K562 (cell line): ENCODE measurements around the gene DDX60. TPM values are rescaled to one million over a fixed set of nuclear protein-coding genes. Genes with fewer than 3 reads are reported as not detected.

Source experiments
- polyA plus RNA-seq, 8 experiments: library from polyadenylated mRNA; depleted of rRNA in 4 of 8; stranded (reverse) in 5 of 8; unstranded in 3 of 8; fragments of >200 nt; fragmentation: Nextera tagmentation in 2 of 8; fragmentation: Illumina TruSeq in 1 of 8; extraction: Ambion mirVana in 2 of 8; extraction: Trizol in 1 of 8; gene quantifications; 2 replicates each; pipeline versions ENCODE4 v1.2.1 to v1.2.3, GENCODE V29; 2011 to 2014; ENCODE audit warnings: inconsistent platforms in 1 of 8, missing spikeins in 1 of 8
- total RNA-seq, 7 experiments: library from RNA; depleted of rRNA in 6 of 7; stranded (reverse); fragments of >200 nt in 6 of 7; fragmentation: Illumina TruSeq in 2 of 7; extraction: Trizol in 2 of 7; gene quantifications; 2 replicates each; pipeline versions ENCODE4 v1.2.1 to v1.2.3, GENCODE V29; 2011 to 2021; ENCODE audit warnings: low replicate concordance in 1 of 7

The DDX60 gene
- total and polyA plus RNA-seq, 9 of the 15 experiments (the other 6 are each of a cell fraction or from before 2014, with no cell fraction given), result 0.06 to 0.25 (median 0.13) TPM

Other genes starting within 250 kb of the DDX60 start
- gene ANXA10, start 226.2 kb downstream of the DDX60 start, total RNA-seq (2014; rRNA removed), result not detected in 2 replicates
- gene ANXA10, start 226.2 kb downstream of the DDX60 start, total RNA-seq (2014; rRNA removed; fragmentation: Illumina TruSeq; extraction: Trizol), result not detected in 2 replicates
- not detected in 2 replicates for gene ANXA10, start 226.2 kb downstream of the DDX60 start, total RNA-seq (2015; rRNA removed; fragmentation: Illumina TruSeq; extraction: Trizol)
- gene ANXA10, start 226.2 kb downstream of the DDX60 start, total RNA-seq (2021), result not detected in 2 replicates
- not detected in 2 replicates for gene ANXA10, start 226.2 kb downstream of the DDX60 start, polyA plus RNA-seq (2011; rRNA removed)
- gene ANXA10, start 226.2 kb downstream of the DDX60 start, polyA plus RNA-seq (2014; fragmentation: Illumina TruSeq; extraction: Trizol), result not detected in 2 replicates
- not detected for gene ANXA10, start 226.2 kb downstream of the DDX60 start, polyA plus RNA-seq (2014; fragmentation: Nextera tagmentation; extraction: Ambion mirVana)
- gene ANXA10, start 226.2 kb downstream of the DDX60 start, polyA plus RNA-seq (2014; rRNA removed), result not detected in 2 replicates
- gene DDX60L, start 161.7 kb upstream of the DDX60 start, total RNA-seq (2014; rRNA removed), result 1.2 and 2.0 TPM in 2 replicates
- gene DDX60L, start 161.7 kb upstream of the DDX60 start, total RNA-seq (2014; rRNA removed; fragmentation: Illumina TruSeq; extraction: Trizol), result 2.9 and 3.9 TPM in 2 replicates
- gene DDX60L, start 161.7 kb upstream of the DDX60 start, total RNA-seq (2015; rRNA removed; fragmentation: Illumina TruSeq; extraction: Trizol), result 2.8 and 3.3 TPM in 2 replicates
- 2.3 and 2.6 TPM in 2 replicates for gene DDX60L, start 161.7 kb upstream of the DDX60 start, total RNA-seq (2021)
- gene DDX60L, start 161.7 kb upstream of the DDX60 start, polyA plus RNA-seq (2011; rRNA removed), result 0.24 and 0.40 TPM in 2 replicates
- gene DDX60L, start 161.7 kb upstream of the DDX60 start, polyA plus RNA-seq (2014; fragmentation: Illumina TruSeq; extraction: Trizol), result 2.9 and 3.0 TPM in 2 replicates
- gene DDX60L, start 161.7 kb upstream of the DDX60 start, polyA plus RNA-seq (2014; fragmentation: Nextera tagmentation; extraction: Ambion mirVana), result 1 to 10 TPM; 1.3 to 2.5 TPM
- gene DDX60L, start 161.7 kb upstream of the DDX60 start, polyA plus RNA-seq (2014; rRNA removed), result 1.8 and 3.0 TPM in 2 replicates
- gene PALLD, start 178.3 kb upstream of the DDX60 start, total RNA-seq (2014; rRNA removed), result 0.09 TPM in 1 of 2 replicates, not detected in the other
- not detected in 2 replicates for gene PALLD, start 178.3 kb upstream of the DDX60 start, total RNA-seq (2014; rRNA removed; fragmentation: Illumina TruSeq; extraction: Trizol)
- not detected in 2 replicates for gene PALLD, start 178.3 kb upstream of the DDX60 start, total RNA-seq (2015; rRNA removed; fragmentation: Illumina TruSeq; extraction: Trizol)
- 0.35 and 0.89 TPM in 2 replicates for gene PALLD, start 178.3 kb upstream of the DDX60 start, total RNA-seq (2021)
- 0.03 TPM in 1 of 2 replicates, not detected in the other for gene PALLD, start 178.3 kb upstream of the DDX60 start, polyA plus RNA-seq (2011; rRNA removed)
- not detected in 2 replicates for gene PALLD, start 178.3 kb upstream of the DDX60 start, polyA plus RNA-seq (2014; fragmentation: Illumina TruSeq; extraction: Trizol)
- gene PALLD, start 178.3 kb upstream of the DDX60 start, polyA plus RNA-seq (2014; fragmentation: Nextera tagmentation; extraction: Ambion mirVana), result under 1 TPM; 0.01 to 0.18 TPM
- gene PALLD, start 178.3 kb upstream of the DDX60 start, polyA plus RNA-seq (2014; rRNA removed), result 0.01 TPM in 1 of 2 replicates, not detected in the other